Measurements from ENCODE around the gene TRIM31. TPM values are rescaled to one million over a fixed set of nuclear protein-coding genes. Genes with fewer than 3 reads are reported as not detected.

TRIM31 gene
- total RNA-seq, 1 donor from 2014 or later: not detected

DNA sequence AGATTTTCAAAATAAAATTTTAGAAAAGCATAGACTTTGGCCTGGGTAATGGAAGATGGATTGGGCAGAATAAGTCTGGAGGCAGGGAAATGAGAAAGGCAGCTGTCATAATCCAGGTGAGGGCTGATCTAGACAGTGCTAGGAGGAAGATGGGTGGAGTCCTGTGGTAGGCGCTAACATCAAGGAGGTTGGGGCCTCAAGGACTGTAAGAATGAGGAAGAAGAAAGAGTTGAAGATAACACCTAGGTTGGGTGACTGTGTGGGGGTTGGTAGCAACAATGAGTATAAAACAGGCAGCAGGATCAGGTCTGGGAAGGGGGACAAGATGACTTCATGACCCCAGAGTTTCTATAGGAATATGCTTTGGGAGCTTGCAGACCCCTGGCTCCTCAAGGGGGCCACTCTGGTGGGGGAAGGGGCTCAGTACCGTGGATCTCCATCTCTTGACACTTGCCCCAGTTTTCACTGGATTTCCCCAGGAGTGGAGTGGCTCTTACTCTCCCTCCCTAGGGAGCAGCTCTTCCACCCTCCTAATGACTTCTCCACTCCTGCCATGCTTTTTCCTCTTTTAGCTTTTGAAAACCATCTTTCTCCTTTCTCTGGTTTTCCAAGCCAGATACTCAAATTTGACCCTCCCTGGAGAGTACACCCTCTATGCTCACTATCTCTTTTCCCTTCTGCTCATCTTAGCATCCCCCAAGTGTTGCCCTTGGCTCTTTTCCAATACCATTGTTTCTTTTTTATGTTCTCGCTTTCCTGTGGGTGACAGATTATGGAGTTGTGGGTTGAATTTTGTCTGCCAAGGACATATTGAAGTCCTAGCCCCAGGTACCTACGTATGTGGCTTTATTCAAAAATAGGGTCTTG is 14.8 kb downstream of the TRIM31 start:
- intact Hi-C loops (cut with DNase I): no loop called here
- no peak for DNase-seq (ENCODE audit: low spot score)

DNA sequence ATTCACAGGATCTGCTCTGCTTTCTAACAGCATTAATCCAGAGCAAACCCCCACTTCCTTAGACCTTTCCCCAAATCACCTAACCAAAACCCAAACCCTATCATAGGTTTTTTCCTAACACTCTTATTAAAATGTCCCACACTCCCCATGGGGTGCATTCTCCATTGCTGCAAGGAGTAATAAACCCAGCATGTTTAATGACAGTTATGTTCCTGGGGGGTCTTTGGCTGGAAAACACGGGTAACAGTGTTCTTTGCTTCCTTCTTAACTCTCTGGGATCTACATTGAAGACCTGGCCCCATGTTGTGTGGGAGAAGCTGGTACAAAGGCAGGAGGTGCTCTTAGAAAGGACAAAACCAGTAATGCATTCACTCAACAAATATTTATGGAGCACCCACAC is 16.1 kb downstream of the TRIM31 start:
- no peak for DNase-seq (ENCODE audit: low spot score)
- intact Hi-C loops (cut with DNase I): no loop called here

DNA sequence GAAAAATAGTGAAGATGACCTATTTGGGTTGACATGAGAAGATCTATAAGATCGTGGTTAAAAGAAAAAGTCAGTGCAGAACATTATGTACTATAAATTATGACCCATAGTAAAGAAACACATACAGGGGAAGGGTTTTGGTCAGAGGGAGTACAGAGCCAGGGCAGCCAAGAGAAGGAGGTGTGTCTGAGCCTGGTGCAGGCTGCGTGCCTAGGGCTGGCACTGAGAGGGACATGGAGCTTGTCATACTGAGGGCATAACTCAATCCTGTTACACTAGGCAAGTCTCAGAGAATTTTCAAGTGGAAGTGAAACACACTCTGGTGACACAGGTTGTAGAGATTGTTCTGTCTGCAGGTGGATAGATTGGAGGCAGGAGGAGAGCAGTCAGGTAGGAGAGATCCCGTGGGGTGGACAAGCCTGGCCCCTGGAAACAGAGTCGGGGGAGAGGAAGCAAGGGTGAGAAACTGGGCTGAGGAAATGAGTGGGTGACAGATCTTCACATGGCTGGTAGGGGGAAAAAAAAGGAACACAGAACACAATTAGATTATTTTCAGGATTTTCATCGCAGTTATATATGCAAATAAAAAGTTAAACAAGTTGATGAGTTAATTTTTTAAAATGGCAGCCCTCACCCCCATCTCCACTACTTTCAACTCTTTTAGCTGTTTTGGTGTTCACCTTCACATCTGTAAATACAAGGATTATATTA is 18.8 kb downstream of the TRIM31 start:
- intact Hi-C loops (cut with DNase I): no loop called here
- no peak for DNase-seq (ENCODE audit: low spot score)

DNA sequence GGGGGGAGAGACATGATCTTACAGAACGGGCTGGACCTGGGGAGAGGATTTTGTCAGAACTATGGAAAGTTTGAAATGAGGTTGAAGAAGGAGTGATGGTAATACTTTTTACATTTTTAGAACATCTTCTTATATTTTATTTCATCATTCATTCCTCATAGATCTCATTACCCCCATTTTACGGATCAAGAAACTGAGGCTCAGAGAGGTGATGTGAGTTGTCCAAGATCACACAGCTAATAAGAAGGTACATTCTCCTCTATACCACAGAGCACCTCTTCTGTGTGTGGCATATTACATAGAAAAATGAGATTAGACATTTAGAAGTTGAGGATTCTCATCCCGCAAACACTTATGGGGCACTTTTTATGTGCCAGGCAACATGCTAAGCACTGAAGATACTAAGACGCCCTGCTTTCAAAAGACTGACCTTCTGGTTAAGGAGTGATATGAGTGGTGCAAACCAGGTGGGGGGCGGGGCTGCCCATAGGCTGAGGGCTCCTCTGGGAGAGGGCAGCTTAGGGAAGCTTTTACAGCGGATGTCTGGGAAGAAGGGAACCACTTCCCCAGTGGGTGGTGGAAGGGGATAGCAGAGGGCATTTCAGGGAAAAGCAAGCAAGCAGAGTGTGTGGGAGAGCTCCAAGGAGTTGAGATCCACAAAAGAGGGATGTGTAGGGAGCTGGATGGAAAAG is 19.9 kb downstream of the TRIM31 start:
- intact Hi-C loops (cut with DNase I): no loop called here

DNA sequence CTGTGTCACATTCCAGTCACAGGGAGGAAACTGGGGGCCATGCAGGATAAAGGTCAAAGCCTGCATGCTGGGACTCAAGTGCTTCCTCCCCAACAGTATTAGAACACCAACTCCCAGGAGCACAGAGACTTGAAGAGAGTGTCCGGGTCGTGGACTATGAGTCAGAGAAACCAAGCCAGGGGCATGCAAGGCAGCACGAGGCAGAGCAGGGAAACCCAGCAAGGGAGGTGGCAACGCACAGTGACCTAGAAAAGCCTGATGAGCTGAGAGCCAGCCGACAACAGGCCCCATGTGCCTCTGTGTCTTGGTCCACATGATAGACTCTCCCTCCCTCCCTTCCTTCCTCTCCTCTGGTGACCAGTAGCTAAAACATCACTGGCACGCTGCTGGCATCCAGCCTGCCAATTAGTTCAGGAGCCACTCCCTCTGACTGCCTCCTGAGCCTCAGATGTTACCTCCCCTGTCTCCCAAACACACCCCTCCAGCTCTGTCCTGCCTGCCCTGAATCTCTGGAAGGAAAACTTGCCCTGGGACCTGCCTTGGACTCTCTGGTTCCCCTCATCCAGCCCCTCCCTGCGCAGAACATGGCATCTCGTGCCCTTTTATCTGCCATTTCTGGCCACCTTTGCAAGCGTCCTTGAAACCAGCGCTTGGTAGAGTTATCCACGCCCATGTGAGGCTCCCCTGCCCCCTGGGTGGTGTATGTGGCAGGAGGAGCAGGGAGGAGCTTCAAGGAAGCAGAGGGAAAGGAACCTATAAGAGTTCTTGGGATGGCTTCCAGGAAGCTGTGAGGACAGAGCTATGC is 21.1 kb downstream of the TRIM31 start:
- intact Hi-C loops (cut with DNase I): no loop called here
- DNase-seq (ENCODE audit: low spot score): no peak

More for the DNA sequence above, 19.9 kb downstream of the TRIM31 start:
- no peak for DNase-seq (ENCODE audit: low spot score)

DNA sequence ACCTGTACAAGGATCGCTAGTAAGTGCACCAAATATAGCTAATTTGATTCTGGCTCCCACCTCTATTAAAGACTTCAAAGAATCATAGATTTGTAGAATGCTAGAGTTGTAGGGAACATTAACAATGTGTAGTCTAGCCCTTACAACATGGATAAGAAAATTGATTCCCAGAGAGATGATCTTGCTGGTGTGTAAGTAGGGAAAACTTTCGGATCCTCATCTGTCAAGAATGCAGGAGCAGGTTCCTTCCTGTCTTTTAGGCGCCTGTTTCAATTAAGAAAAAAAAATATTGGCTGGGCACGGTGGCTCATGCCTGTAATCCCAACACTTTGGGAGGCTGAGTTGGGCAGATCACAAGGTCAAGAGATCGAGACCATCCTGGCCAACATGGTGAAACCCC is 25.0 kb downstream of the TRIM31 start:
- intact Hi-C loops (cut with DNase I): no loop called here
- DNase-seq (ENCODE audit: low spot score): no peak

DNA sequence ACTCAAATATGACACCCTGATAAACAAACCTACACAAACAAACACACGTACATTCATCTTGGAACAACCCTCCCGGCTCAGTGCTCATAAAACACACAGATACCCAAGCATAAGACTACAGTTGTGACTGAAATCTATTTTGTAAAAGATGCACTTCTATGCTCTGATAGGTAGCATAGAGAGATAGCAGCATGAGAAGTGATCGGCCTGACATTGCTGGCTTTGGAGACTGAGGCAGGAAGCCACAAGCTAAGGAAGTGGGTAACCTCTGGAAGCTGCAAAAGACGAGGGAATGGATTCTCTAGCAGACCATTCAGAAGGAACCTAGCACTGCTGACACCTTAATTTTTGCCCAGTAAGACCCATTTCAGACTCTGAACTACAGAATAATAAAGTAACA is 35.7 kb downstream of the TRIM31 start:
- no peak for DNase-seq (ENCODE audit: low spot score)
- intact Hi-C loops (cut with DNase I): no loop called here

DNA sequence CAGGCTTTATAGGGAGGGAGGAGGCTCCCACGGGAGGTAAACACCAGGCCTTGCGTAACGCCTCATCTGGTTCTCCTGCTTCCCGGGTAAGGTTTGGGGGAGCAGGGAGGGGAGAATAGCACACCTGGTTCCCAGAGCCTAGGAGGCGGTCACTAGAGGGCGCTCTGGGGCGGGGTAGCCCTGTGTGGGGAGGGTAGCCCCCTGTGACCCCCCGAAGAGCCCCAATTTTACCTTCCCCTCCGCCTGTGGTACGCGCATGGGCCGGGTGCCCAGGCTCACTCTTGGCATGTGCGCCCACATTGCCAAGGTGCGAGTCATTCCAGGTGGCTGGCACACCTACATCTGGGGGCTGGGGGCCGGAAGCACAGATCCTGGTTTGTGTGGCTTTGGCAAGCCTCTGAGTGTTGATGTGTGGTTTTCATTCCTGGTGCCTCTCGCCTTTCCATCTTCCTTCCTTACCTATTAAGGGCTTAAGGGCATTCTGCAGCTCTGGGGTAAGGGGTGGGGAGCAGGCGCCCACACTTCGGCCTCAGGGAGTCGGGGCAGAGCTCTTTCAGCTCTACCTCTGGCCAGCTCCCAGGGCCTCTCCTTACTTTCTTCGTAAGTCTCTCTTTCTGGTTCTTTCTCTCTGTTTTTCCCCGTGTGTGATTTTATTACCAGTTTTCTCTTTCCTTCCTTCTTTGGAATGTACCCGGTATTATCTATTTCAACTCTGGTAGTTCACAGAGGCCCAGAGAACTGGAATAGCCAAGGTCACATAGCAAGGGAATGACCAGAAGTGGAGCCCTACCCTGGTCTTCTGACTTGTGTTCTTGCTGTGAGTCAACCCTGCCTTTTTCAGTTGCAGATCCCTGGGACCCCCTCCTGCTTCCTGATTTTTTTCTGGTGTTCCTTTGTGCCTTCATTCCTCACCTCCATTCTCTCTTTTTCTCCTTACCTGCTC is 36.8 kb downstream of the TRIM31 start:
- DNase-seq (ENCODE audit: low spot score): no peak
- intact Hi-C loops (cut with DNase I): no loop called here

DNA sequence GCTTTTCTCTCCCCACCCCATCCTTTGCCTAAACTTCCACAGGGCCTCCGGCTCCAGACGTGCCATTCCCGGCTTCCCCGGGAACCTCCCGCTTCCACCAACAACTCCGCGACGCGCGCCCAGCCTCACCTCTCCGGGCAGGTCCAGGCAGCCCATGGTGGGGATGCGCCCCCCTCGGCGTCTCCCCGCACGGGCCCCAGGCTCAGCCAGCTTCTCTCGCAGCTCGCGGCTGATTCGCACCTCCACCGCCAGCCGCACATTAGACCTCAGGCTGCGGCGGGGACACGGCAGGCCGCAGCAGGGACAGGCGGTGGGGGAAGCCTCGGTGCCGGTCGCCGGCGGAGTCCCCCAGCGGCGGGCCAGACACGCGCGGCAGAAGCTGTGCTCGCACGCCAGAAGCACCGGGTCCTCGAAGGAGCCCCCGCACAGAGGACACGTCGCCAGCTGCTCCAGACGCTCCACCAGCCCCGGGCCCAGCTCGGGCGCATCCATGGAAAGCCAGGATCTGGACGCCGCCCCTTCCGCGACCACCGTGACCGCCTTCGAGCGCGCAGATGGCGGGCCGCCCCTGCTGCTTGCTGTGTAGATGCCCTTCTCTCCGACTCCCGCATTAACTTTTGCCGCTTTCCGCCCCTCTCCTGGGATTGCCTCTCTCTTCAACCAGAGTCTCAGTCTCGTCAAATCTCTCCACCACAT is 37.6 kb downstream of the TRIM31 start, which contains the start of gene RNF39:
TSS of gene RNF39 (minus strand) at position 676 of the 696 bp plus-strand sequence. CDS start at position 492, 184 bp downstream.
- intact Hi-C loops (cut with DNase I): no loop called here
- DNase-seq (ENCODE audit: low spot score): no peak

DNA sequence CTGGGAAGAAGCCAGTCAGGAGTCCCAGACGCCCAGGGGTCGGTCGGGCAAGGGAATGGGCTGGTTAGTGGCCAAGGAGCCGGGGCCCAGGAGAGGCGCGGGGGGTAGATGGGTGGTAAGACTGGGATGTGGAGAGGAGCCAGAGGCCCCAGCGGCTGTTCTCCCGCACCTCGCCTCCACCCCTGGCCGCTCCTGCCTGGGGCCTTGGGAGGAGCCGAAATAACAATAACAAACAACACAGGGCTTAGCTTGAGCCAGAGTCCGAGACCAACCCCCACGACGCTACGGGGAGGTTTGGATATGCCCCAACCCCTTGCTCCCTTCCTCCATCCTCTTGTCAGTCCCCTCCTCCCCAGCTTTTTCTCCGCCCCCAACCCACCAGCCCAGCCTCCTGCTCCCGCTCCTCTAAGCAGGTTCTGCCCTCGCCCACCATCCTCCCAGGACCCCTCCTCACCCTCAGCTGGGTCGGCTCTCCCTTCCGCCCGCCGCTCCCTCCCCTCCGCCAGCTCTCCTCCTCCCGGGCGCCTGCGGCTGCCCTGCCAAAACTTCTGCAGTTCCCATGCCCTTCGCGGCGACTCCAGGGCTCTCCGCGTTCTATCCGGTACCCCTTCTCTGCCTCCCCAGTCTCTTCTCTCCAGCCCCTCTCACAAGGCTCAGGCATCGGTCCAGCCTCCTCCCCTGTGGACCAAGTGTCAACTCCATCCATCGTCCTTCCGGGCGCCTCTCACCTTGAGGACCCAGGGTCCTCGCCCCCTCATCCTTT is 38.4 kb downstream of the TRIM31 start:
- no peak for DNase-seq (ENCODE audit: low spot score)
- intact Hi-C loops (cut with DNase I): no loop called here

DNA sequence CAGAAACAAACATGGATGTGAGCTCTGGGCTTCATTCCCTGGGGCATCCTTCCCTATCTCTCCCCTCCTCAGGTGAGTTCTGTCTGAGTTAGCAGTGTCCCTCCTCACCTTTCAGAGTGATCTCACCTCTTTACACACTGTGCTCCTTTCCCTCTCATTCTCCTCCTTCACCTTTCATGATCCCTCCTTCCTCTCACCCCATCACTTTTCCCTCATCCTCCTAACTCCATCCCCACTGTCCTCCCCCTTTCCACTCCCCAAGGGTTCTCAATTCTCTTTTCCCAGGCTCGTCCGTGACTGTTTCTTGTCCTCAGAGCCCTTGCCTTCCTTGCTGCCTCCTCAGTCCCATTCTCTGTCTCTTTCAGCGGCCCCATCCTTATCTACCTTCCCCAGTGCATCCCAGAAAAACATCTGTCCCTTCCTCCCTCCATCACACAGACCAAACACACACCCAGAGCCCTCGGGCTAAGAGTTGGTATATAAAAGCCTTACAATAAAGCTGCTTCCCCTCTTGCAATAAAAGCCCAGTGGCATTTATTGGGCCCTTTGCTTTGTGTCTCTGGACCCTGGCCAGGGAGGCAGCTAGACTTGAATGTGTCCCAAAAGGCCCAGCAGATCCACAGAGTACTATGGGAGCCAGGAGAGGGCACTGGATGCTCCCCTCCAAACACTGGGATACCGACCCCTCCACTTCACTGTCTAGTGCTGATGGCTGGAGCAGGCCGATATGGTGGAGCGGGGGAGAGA is 39.2 kb downstream of the TRIM31 start:
- intact Hi-C loops (cut with DNase I): no loop called here
- DNase-seq (ENCODE audit: low spot score): no peak

DNA sequence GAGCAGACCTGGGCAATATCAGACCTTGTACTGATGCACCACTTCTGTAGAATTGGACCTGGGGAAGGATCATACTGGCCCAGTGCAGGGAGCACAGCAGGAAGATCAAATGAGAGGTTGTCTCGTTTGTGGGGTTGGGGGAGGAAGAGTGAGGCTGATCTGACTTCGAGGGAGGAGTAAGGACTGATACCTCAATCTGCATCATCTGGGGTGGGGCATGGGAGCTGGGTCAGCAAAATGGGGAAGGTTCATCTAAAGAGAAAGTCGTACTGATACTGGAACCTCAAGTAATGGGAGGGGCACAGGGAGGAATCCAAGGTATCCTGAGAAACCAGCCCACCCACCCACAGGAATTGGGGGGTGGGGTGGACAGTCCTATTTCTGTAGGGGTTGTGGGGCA is 41.0 kb downstream of the TRIM31 start:
- no peak for DNase-seq (ENCODE audit: low spot score)
- intact Hi-C loops (cut with DNase I): no loop called here

DNA sequence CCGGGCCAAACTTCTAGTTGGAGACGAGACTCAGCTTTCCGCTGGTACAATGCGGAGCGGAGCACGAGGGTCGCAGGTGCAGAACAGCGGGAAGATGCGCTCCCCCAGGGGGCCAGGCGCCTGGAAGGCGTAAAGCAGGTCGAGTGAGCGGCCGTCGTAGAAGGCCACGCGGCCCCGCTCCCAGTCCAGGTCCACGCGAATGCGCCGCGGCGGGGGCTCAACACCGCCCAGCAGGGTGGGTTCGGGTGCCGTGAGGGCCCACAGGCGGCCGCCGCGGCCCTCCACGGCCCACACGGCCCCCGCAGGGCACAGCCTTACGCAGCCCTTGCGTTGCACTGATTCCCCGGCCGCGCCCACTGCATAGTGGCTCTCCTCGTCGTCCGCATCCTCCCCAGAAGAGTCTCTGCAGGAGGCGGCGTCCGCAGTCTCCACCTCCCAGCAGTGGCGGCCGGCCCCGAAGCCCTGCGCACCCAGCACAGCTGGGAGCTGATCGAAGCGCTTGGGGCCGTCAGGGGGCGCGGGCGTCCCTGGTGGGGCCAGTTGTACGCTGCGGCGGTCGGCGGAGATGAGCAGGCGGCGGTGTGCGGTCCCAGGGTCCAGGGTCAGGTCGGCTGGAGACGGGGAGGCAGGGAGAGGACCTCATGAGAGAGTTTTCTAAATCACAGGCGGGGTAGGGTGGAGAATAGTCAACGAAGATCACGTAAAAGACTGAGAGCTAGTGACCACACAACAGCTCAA is 41.6 kb downstream of the TRIM31 start:
- DNase-seq (ENCODE audit: low spot score): no peak
- intact Hi-C loops (cut with DNase I): no loop called here

DNA sequence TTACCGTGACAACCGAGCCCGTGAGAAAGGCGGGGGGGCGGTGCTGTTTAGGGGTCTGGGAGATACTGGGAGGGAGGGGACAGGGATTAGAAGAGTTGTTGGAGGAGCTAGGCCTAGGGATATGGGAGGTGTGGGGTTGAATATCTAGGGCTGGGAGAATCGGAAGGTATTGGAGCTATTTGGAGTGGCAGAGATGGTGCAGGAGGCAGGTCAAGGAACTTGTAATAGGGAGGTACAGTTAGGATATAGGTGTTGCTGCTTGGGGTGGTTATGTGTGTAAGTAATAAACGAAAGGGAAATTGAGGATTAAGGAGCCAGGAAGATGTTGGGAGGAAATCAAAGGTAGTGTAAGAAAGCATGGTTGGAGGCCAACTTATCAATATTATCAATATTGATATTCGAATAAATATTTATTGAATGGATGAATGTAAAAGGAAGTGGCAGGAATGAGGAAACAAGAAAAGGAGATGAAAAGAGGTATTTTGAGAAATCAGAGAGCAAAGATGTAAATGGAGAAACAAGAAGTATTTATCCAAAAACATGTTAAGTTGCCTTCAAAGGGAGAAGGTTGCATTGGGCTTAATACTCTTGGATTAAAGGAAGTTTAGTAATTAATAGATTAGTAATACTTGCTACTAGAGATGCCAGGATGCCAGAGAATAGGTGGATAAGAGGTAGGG is 45.3 kb downstream of the TRIM31 start:
- DNase-seq (ENCODE audit: low spot score): no peak

More for the DNA sequence above, 45.3 kb downstream of the TRIM31 start:
- intact Hi-C loops (cut with DNase I): loop anchor here (2.0 kb wide), 1 partner anchor 35 kb away; no protein-coding TSS in a partner anchor

Measured in cardiac septum (tissue), 1 donor.